ENCODE measurements around the gene MARS1.

GRCh38 chr12:57450057-57450456 lies 37.8 kb upstream of the MARS1 start:
- TF ChIP-seq REST (IDR thresholded peaks at IDR 0.05; ENCODE audit: unreplicated experiment) (no peak), EZH2 (IDR thresholded peaks at IDR 0.05; ENCODE audit: low read depth, unreplicated experiment) (no peak), POLR2AphosphoS5 (IDR thresholded peaks at IDR 0.05; ENCODE audit: low read depth) (no peak), ZNF331 (CRISPR knock-in tag; IDR thresholded peaks at IDR 0.05; ENCODE audit: low read depth) (no peak)
- TF ChIP-seq, protein P1, sequence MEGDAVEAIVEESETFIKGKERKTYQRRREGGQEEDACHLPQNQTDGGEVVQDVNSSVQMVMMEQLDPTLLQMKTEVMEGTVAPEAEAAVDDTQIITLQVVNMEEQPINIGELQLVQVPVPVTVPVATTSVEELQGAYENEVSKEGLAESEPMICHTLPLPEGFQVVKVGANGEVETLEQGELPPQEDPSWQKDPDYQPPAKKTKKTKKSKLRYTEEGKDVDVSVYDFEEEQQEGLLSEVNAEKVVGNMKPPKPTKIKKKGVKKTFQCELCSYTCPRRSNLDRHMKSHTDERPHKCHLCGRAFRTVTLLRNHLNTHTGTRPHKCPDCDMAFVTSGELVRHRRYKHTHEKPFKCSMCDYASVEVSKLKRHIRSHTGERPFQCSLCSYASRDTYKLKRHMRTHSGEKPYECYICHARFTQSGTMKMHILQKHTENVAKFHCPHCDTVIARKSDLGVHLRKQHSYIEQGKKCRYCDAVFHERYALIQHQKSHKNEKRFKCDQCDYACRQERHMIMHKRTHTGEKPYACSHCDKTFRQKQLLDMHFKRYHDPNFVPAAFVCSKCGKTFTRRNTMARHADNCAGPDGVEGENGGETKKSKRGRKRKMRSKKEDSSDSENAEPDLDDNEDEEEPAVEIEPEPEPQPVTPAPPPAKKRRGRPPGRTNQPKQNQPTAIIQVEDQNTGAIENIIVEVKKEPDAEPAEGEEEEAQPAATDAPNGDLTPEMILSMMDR (conservative IDR thresholded peaks at IDR 0.05; ENCODE audit: low read depth in 2 of 2), result no peak
- TF ChIP-seq, protein P2, sequence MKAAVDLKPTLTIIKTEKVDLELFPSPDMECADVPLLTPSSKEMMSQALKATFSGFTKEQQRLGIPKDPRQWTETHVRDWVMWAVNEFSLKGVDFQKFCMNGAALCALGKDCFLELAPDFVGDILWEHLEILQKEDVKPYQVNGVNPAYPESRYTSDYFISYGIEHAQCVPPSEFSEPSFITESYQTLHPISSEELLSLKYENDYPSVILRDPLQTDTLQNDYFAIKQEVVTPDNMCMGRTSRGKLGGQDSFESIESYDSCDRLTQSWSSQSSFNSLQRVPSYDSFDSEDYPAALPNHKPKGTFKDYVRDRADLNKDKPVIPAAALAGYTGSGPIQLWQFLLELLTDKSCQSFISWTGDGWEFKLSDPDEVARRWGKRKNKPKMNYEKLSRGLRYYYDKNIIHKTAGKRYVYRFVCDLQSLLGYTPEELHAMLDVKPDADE (IDR thresholded peaks at IDR 0.05), result no peak

Data from GM23338 (cell line).